Cortex of kidney (tissue), 1 donor: ENCODE measurements around the gene TEC.

Experiments used
- DNase-seq: peaks from one replicate; lab custom pipeline; 2025; lab: John Stamatoyannopoulos, UW

The TEC gene

DNA sequence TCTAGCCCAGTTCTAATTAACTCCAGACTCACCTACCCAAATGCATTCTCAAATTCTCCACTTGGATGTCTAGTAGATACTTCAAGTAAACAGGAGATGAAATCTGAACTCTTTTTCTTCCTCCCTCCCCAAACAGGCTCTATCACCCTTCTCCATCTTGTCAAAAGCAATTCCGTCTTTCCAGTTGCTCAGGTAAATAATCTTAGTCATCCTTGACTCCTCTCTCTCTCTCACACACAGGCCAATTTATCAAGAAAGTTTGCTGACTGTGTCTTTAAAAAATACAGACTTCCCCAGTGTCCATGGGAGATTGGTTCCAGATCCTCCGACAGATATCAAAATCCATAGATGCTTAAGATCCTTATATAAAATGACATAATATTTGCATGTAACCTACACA lies 148.5 kb downstream of the TEC start:
- DNase-seq, result no peak

DNA sequence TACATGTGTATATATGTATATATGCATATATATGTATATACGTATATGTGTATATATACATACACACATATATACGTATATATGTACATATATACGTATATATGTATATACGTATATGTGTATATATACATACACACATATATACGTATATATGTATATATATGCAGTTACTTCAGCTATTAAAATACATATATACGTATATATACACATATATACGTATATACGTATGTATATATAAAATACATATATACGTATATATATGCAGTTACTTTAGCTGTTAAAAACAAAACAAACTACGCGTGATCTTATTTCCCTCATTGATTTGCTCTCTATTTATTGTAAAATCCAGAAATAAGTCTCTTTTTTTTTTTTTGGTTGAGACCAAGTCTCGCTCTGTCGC lies 149.5 kb downstream of the TEC start:
- DNase-seq, result no peak

DNA sequence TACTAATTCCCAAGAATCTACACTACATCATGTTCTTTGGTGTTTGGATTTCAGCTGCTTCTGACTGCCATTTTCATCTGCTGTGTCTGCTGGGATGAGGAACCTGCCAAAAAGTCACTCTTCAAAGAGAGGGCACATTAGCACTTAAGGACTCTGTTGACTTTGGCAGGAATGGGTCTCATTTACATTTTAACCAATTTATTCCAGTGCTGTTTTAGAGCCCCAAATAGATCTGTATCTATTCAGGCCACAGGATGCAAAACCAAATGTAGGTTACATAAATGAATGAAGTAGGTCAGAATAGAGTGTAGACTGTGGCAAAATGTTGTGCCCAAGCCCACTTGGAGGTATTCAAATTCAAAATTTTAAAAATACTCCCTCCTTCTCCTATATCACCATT lies 150.0 kb downstream of the TEC start:
- no peak for DNase-seq

DNA sequence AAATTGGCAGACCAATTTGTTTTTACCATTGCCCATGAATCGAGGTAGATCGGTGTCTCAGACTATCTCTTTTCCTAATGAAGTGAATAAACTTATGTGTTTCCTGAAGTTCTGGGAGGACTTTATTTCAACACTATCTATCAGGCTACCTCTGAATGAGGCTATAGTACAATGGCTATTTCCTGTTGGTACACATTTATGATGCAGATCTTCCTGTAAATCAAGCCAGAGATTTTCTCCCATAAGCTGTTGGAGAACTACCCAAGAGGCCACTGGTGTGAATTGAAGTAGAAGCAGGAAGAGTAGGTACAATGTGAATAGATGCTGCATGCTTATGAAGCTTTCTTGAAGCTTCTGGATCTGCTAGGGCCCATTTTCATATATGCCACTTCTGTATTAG lies 151.6 kb downstream of the TEC start:
- no peak for DNase-seq

DNA sequence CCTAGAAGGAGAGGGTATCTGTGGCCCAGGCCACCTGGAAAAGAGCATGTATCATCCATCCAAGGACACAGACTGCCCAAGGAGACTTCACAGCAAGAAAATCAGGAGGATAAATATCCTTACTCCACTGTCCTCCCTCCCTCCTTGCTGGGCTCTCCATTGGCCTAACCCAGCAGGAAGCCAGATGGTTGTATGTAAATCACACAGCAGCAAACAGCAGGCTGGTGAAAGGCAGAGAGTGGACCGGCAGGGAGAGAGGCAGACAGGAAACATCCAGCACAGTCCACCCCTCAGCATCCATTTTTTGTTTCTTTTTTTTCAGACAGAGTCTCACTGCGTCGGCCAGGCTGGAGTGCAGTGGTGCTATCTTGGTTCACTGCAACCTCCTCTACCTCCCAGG lies 153.1 kb downstream of the TEC start:
- no peak for DNase-seq

DNA sequence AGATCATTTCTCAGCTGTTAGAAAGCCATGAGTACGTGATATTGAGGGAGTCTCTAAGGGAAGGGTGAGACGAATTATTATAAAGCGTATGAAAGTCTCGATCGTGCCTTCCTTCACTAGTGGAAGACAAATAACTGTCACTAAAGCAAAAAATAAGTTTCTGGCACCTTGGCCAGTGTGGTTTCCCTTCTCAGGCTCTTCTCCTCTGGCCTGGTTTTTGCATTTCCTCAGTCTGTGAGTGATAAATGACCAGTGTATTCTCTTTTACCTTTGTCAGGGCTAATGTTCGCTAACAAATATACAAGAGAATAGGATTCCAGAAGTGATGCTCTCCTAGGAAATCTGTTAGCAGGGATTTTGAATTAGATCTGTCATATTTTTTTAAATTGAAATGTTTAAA lies 155.2 kb downstream of the TEC start:
- DNase-seq, result no peak

DNA sequence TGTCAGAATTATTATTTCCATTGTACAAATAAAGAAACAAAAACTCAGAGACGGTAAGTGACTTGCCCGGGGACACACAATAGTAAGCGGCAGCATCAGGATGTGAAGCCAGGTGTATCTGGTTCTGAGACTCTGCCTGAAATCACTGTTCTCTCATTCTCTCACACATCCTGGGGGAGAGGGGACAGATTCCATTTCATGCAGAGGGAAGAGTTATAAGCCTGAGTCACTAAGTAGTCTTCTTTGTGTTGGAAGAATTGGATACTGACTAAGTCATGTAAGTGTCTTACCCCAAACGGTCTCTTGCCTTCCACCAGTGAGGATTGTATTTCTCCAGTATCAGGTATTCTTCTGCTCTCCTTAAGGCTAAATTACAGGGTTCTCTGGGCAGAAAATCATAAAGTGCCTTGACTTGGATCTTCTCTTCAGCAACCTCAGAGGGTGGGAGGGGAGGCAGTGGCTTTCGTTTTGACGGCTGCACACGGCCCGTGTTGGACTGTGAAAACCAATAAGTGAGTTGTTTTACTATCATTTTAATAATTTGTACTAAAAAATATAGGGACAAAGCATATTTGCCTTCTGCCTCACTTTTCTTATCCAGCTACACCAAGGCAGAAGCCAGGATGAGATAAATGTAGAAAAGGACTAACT lies 157.5 kb downstream of the TEC start:
- DNase-seq, result no peak

DNA sequence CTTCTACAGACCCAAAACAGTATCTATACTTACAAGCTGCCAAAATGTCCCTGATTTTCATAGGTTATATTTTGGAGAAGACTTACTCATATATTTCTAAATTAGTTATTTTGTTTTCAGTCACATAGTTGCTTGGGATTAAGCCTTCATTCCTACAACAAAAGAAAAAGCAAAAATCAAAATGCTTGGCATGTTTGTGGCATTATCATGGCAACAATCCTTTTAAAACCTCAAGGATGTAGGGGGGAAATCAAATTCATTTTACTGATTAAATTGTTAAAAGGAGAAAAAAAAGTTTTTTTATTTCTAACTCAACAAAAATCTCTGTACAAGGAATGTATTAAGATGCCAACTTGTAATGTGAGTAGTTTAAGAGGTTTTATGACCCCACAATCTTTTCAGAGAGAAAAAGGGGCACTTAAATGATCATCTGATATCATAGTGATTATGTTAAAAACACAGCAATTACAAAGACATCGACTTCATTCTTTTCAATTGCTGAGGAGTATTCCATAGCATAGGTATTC lies 159.1 kb downstream of the TEC start:
- no peak for DNase-seq

DNA sequence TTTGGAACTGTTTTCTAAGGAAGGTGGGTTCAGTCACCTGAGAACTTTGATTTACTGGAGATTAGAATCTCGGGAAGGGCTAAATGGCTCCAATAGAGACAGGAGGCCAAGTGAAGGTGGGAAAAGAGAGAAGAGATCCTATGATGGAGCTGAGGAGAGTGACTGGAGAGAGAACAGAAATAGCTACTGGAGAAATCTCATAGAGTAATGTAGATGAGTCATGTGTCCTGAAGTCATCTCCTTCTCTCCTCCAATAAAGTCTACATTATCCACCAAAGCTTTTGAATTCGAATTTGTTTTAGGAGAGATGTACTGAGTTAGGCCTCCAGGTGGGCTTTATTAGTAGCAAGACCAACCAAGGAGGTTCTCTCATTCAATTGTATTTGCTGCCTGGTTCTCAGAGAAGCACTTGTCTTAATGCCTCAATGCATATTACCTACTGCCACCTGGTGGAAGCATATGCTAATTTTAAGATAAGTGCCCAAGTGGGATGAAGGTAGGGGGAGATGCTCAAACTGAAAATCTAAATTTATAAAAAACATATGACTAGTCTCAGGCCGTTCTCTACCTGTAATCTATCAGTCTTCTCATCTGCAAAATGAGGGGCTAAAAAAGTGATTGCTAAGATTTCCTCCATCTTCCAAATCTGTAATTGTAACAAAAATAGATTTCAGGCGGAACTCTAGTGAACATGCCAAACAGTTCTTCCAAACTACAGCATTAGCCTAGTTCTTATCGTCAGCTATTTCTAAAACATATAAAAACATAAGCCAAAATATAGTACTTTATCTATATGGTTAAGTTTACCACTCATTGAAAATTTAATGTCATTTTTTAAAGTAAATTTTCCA lies 160.0 kb downstream of the TEC start:
- DNase-seq, result no peak

DNA sequence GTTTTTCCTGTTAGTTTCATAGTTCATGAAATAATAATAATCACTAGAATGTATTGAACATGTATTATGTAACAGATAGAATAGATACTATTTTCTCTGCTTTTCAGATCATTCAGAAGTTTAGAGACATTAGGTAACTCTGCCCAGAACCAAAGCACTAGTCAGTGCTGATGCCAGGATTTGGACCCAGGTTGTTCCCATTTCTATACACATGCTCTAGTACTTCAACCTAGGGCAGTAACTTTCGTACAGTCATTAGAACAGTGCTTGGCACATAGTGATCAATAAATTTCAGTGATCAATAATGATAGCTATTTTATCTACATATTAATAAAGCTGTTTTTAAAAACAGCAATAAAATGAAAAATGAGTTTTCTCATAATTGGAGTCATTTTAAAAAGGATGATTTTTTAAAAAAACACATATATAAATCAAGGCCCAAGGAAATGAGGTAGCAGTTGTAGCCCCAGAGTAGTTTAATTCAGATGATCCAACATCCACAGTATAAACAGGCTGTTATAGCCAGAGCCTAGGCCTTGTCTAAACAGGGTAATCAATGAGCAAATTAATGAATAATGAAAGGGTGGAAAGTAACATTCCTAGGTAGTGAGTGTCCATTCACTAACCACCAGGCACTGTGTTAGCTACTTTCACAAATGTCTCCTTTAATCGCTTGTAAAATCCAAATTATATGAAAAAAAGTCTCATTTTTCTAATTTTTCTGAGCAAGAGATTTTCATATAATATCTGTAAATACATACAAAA lies 161.1 kb downstream of the TEC start:
- no peak for DNase-seq

DNA sequence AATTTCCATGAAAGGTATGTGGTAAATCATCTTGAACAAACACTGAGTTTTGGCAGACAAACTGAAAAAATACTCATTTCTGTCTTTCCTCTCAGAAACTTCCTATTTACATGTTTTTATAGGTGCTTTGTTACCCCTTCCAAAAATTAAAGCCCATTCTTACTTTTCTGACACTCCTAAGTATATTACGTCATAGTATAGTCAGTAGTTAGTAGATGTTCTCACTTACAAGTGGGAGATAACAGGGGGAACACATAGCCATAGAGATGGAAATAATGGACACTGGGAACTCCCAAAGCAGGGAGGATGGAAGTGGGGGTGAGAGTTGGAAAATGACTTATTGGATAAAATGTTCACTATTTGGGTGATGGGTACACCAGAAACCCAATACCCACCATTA lies 164.4 kb downstream of the TEC start:
- no peak for DNase-seq

DNA sequence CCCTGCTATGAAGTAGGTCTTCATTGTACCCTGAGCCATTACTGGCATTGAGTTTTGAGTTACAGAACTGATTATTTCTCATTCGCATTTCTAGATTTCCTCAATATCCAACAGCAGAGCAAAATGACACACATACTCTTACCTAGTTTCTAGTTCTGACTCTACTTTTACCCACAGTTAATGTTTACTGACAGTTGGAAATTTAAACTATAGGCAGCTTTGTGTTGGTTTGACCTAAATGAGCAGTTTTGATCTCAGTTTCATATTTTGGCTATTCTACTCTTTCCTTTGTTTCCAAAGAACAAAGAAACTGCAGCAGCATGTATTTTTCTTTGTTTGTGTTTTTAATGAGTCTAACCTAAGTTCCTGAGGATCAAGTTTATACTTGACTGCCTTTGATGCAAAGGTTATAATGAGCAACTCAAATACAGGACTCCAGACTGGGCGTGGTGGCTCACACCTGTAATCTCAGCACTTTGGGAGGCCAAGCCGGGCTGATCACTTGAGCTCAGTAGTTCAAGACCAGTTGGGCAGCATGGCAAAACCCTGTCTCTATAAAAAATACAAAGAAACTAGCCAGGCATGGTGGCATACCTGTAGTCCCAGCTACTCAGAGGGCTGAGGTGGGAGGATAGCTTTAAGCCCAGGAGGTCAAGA lies 166.0 kb downstream of the TEC start:
- no peak for DNase-seq

DNA sequence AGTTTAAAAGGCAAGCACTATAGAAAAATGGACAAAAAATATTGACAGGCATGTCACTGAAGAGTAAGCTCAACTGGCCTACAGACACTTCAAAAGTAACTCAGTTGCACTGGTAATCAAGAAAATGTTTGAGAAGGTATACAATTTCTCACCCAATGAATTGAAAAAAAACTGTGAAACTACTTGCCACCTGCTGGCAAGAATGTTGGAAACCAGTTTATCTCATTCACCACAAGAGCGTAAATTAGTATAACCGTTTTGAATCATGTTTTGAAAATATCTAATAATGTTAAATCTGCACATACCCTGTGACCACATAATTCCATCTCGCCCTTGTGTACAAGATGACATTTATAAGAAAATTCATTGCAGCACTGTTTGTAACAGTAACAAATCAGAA lies 167.3 kb downstream of the TEC start:
- no peak for DNase-seq

DNA sequence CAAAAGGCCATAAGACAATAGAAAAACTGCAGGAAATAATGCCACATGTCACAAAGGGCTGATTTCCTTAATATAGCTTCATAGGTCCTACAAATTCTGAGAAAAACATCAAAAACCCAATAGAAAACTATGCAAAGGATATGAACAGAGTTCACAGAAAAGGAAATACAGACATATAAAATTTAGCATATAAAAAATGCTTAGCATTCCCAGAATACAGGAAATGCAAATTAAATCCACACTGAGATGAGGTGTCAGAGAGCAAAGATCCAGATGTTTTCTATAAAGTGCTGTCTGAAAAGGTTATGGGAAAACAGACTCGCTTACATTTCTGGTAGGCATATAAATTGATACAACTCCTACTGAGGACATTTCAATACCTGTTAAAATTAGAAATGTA lies 169.4 kb downstream of the TEC start:
- no peak for DNase-seq

DNA sequence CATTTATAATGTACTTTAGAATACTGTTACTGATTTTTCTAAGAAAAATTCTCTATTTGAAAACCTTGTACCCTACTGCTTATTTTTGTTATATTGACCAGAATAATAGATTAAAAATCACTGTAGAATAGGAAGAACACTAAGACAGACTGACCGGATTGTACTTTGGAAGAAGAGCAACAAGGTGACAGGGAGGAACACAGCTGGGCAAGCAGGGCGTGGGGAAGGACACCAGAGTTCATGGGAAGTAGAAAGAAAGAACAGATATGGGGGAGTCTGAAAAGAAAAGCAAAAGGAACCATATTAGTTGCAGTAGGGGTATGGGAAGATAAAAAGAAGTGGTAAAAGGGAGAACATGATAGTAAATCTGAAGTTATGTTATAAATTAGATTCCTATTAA lies 174.2 kb downstream of the TEC start:
- DNase-seq, result no peak

DNA sequence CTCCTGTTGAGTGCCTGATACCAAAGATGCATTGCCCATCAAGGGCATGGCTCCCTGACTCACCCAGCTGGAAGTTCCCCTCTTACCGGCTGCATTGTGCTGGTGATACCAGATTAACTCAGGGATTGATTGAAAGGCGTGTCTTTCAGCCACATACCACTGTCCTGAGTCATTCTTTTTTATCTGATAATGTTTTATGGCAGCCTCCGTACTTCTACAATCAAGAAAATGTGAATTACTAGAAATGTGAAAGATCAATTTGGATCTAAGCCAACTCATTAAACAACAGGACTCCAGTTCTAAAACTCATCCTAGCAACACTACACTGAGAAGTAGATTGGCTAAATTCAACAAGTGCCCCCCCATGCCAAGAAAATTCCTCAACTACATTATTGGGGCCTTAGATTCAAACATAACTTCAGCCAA lies 175.6 kb downstream of the TEC start:
- DNase-seq, result no peak

DNA sequence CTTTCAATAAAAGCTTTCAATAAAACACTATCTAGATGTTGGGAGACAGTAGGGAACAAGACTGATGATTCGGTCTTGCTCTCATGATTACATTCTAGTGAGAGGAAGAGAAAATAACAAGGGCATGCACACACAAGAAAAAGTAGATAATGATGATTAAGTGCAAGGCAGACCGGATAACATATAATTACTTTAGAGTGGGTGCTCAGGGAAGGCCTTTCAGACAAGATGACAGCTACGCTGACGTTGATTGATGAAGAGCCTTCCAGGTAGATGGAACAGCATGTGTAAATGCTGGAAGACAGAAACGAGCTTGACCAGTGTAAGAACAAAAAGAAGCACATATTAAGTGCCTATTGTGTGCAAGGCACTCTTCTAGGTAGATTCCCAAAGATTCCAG lies 179.0 kb downstream of the TEC start:
- DNase-seq, result no peak

DNA sequence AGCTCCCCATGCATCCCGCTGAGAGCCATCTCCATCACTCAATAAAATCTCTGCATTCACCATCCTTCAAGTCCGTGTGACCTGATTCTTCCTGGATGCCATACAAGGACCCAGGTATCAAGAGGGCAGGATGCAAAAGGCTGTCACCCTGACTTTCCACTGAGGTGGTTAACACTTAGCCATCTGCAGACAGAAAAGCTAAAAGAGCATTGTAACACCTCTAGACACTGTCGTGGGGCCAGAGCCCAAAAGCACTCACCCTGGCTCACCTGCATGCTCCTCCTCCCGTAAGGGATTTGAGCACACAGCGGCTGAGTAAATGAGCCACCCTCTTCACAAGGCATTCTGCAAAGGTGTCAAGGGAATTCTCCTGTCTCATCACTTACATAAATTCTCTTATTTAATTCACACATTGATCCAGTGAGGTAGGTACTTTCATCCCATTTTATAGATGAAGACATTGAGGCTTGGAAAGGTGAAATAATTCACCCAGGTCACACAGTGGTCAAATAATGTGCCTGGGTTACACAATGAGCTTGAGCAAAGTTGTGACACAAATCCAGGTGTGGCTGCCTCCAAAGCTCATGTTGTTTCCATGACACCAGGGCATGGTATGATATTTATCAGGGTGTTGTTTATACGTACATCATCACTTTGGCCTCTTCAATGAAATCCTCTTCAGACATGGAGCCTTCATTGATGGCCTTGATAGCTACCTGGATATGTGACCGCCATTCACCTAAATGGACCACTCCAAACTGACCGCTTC lies 183.6 kb downstream of the TEC start:
- no peak for DNase-seq
